Motor neuron (in vitro differentiated cells): ENCODE data around the gene MYOM3. TPM values are rescaled to one million over a fixed set of nuclear protein-coding genes. Genes with fewer than 3 reads are reported as not detected.

Experiments
- ATAC-seq, 8 experiments: fragments of 200-7000 bp; cut with Tn5 transposase; replicated peaks in 6 of 8; 2 replicates each; pipeline ENCODE4 v1.8.0; 2021; ENCODE audit warnings: mild to moderate bottlenecking in 8 of 8, moderate library complexity in 8 of 8
- H3K27ac ChIP-seq, 2 donors: fragments of 250-450 bp; sonication (Bioruptor Pico); 2 replicates each; pipeline ENCODE4 v1.9.0; 2021; ENCODE audit warnings: antibody characterized with exemption in 2 of 2, mild to moderate bottlenecking in 2 of 2, moderate library complexity in 1 of 2
- H3K4me1 ChIP-seq, 2 donors: fragments of 250-450 bp; sonication (Bioruptor Pico); replicated peaks in 1 of 2; 2 replicates each; pipeline ENCODE4 v1.6.1; 2021; ENCODE audit warnings: antibody characterized with exemption in 2 of 2, mild to moderate bottlenecking in 2 of 2, moderate library complexity in 1 of 2
- H3K4me3 ChIP-seq, 5 donors: fragments of 250-450 bp; sonication (Bioruptor Pico); 2 replicates each; pipeline ENCODE4 v1.9.0; 2021; ENCODE audit warnings: antibody characterized with exemption in 5 of 5, mild to moderate bottlenecking in 5 of 5, moderate library complexity in 4 of 5
- WGBS, 10 experiments: fragments of 450-650 bp; shearing (Covaris generic); methylation state at CpG; one replicate each; pipeline ENCODE4 v1.0.0; 2022; 5-methylcytosine and 5-hydroxymethylcytosine counted together
- in situ Hi-C, 9 experiments: fragments of 400-800 bp; cut with MboI; loops; one replicate each; pipeline ENCODE4 v1.15.0; 2021; ENCODE audit warnings: low sequenced_read_pairs in 9 of 9, low pct_unique_long_range_greater_than_20kb in 2 of 9; ENCODE audit not compliant: unreplicated experiment in 9 of 9
- total RNA-seq, 8 experiments: library from RNA; unstranded; fragments of 300-600 nt; gene quantifications; 2 replicates each; pipeline versions ENCODE4 v1.2.3 to v1.2.4, GENCODE V29; 2022

Gene MYOM3
- total RNA-seq = 1 to 10 TPM in 1 of 8 experiments, under 1 TPM in 7; 0.05 to 1.2 (median 0.28) TPM

DNA sequence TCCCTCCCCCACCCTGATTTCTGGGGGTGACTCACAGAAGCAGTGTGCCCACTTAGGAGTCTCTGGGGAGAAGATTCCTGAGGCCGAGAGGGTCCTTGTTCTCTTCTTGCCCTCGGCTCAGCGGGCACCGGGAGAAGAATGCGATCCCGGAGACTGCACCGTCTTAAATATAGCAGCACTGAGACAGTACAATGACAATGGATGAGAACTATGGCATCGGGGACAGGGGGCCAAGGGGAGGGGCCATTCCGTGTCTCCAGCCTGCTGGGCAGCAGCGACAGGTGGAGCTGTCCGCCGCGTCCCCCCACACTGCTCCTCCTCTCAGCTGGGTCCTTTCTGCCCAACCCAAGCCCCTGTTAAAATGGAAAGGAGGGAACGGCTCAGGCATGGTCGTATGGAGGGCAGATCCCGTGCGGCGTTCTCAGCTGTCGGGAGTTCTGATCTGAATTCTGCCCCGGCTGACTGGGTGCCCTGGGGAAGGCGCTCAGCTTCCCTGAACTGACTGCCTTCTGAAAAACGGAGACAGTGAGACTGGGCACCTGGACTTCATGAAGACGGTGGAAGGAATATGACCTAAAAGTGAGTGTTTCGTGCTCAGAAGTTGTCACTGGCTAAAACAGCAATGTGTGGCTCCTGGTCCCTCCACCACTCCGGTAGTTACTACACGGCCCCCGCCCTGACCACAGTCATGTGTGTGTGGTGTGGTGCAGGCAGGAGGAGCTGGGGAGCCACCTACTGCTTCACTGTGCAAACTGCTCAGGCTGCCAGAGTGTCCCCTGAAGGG, at the start of gene MYOM3:
Gene MYOM3 (minus strand): TSS at position 140 of the 784 bp plus-strand sequence. CDS start 3,499 bp downstream, outside the sequence.
- 0 to 74% (median 18%) methylated on average over 1 to 17 of the region's 27 CpGs; no CpG with 5 or more reads in 2 of the 10 experiments for WGBS, 10 experiments
- Histone ChIP-seq H3K27ac (no peak within 1 kb of the TSS), H3K4me3 (peak within 1 kb of the TSS in 3 of 5 donors; percentile 3 to 21 (median 13)), H3K4me1 (peaks cover 0 to 26% of the 10 kb centered on the region in 2 donors)
- in situ Hi-C loops = no loop called here
- ATAC-seq = peak; percentile 82 to 98 (median 96)

DNA sequence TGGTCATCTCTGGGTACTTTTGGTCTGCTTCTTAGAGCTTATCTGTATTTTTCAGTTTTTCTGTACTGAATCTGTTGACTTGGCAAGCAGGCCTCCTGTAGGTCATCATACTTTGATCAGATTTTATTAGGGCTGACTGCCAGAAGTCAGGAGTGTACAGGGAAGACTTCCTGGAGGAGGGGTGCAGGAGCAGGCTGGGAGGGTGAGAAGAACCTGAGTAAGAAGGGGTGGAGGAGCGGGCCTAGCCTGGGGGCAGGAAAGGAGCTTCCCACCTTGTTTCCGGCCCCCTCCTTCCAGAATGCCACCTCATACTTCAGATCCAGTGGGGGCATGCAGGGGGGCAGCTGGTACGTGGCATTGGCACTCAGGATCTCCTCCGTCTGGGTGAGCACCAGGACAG, 49.3 kb upstream of the MYOM3 start:
- in situ Hi-C loops = no loop called here
- H3K27ac ChIP-seq = no peak overlapping the region
- no peak for ATAC-seq
- WGBS, 10 experiments = 33 to 94% (median 79%) methylated on average over 1 to 4 of the region's 4 CpGs; no CpG with 5 or more reads in 5 of the 10 experiments
- H3K4me3 ChIP-seq = no peak overlapping the region
- H3K4me1 ChIP-seq = no peaks in the 10 kb centered on the region

DNA sequence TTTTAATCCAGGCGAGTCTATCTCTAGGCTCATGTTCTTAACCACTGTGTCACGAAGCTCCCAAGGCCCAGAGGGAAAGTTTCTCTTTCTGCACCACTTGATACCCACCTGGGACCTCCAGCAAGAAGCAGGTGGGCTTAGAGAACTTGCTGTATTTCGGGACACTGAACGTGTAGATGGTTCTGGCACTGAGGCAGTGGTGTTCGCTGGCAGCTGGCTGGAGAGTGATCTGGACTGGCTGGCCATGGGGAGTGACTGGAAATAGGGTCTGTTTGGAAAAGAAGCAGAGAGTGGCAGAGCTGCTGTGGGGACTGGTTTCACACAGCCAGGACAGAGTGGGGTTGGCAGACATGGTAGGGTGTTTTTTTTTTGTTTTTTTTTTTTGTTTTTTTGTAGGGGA, 47.4 kb upstream of the MYOM3 start:
- 20 to 75% (median 67%) methylated on average over 1 to 5 of the region's 5 CpGs; no CpG with 5 or more reads in 4 of the 10 experiments for WGBS, 10 experiments
- Histone ChIP-seq H3K4me1 (no peaks in the 10 kb centered on the region), H3K27ac (no peak overlapping the region), H3K4me3 (no peak overlapping the region)
- ATAC-seq = no peak
- in situ Hi-C loops = no loop called here

GRCh38 chr1:24157918-24158481, 46.1 kb upstream of the MYOM3 start:
- no peaks in the 10 kb centered on the region for H3K4me1 ChIP-seq
- in situ Hi-C loops = no loop called here
- H3K27ac ChIP-seq = no peak overlapping the region
- ATAC-seq = peak in 1 of 8 experiments; percentile 68
- no peak overlapping the region for H3K4me3 ChIP-seq
- WGBS, 10 experiments = 20 to 92% (median 66%) methylated on average over 1 to 5 of the region's 6 CpGs; no CpG with 5 or more reads in 4 of the 10 experiments

- Histone ChIP-seq H3K27ac (no peak overlapping the region), H3K4me1 (no peaks in the 10 kb centered on the region), H3K4me3 (no peak overlapping the region)
- ATAC-seq = no peak
- 73 to 94% (median 82%) methylated on average over 3 to 11 of the region's 18 CpGs; no CpG with 5 or more reads in 6 of the 10 experiments for WGBS, 10 experiments
- in situ Hi-C loops = no loop called here
Observed at GRCh38 chr1:24156542-24157260, 44.8 kb upstream of the MYOM3 start.

- Histone ChIP-seq H3K4me3 (no peak overlapping the region), H3K4me1 (peaks cover 0 to 5% of the 10 kb centered on the region in 2 donors), H3K27ac (no peak overlapping the region)
- WGBS, 10 experiments = 44 to 91% (median 67%) methylated on average over 1 to 9 of the region's 11 CpGs; no CpG with 5 or more reads in 3 of the 10 experiments
- no peak for ATAC-seq
- in situ Hi-C loops = no loop called here
Observed at GRCh38 chr1:24155011-24155782, 43.3 kb upstream of the MYOM3 start.

- Histone ChIP-seq H3K4me1 (peaks cover 0 to 5% of the 10 kb centered on the region in 2 donors), H3K4me3 (no peak overlapping the region), H3K27ac (no peak overlapping the region)
- 53 to 79% (median 65%) methylated on average over 2 to 8 of the region's 8 CpGs for WGBS, 10 experiments
- no peak for ATAC-seq
- in situ Hi-C loops = no loop called here
Observed at GRCh38 chr1:24154215-24154614, 42.3 kb upstream of the MYOM3 start.

DNA sequence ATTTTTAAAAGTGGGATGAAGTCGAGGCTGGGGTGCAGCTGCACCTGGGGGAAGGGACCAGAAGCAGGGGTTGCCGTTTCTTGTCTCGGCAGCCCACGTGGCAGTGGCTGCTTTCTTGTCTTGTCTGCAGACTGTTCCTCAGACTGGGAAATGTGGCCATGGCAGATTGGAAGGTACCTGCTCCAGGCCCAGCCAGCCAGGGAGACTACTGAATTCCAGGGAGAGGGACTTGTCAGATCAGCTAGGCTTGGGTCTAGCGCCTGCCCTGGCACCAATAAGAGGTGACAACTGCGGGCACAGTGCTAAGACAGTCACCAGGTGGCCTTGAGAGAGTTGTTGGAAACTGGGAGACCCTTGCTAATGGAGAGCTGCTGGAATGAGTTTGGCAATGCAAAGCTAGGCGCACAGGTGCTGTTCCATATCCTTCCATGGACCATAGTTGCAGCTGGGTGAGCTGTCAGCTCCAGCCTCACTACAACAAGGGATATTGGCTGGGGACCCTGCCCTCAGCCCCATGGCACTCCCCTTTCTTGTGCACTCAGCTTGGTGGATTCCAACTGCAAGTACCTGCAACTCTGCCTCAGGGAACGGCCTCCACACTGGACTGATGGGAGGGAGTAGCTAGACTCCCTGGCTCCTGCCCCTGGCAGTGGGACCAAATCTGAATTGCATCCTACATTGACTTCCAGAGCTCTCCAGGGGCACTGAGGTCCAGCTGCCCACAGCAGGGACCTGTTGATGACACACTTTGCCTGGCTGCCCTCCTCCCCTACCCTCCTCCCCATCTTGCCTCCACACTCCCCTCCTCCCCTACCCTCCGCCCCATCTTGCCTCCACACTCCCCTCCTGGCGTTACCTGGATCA, 40.9 kb upstream of the MYOM3 start:
- Histone ChIP-seq H3K4me1 (peaks cover 0 to 5% of the 10 kb centered on the region in 2 donors), H3K27ac (no peak overlapping the region), H3K4me3 (no peak overlapping the region)
- in situ Hi-C loops = no loop called here
- 0 to 100% (median 82%) methylated on average over 1 to 7 of the region's 10 CpGs; no CpG with 5 or more reads in 2 of the 10 experiments for WGBS, 10 experiments
- ATAC-seq = no peak

GRCh38 chr1:24151175-24151533, 39.2 kb upstream of the MYOM3 start:
- WGBS, 10 experiments = 10 to 100% (median 34%) methylated on average over 1 to 11 of the region's 12 CpGs
- ATAC-seq = no peak
- Histone ChIP-seq H3K4me1 (peaks cover 0 to 5% of the 10 kb centered on the region in 2 donors), H3K27ac (no peak overlapping the region), H3K4me3 (no peak overlapping the region)
- in situ Hi-C loops = no loop called here

- H3K27ac ChIP-seq = no peak overlapping the region
Observed at GRCh38 chr1:24150234-24151174, 38.6 kb upstream of the MYOM3 start.

DNA sequence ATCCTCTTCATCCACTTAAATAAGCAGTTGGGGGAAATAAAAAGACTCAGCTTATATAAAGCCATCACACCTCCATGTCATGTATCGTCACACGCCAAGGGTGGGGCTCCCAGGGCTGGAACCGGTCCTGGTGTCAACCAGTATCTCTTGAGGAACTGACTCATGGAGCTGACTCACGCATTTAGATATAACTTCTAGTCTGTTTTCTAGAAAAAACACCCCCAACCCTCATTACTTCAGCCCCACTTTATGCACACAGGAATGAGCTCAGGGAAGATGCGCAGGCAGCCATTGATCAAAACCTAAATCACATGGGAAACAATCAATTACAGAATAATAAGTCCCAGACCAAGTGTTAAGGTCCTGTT, 37.9 kb upstream of the MYOM3 start:
- in situ Hi-C loops = no loop called here
- no peak overlapping the region for H3K27ac ChIP-seq
- no peak overlapping the region for H3K4me3 ChIP-seq
- peak; percentile 9 to 89 (median 49) for ATAC-seq
- peaks cover 0 to 5% of the 10 kb centered on the region in 2 donors for H3K4me1 ChIP-seq
- 0 to 95% (median 83%) methylated on average over 1 to 5 of the region's 5 CpGs; no CpG with 5 or more reads in 1 of the 10 experiments for WGBS, 10 experiments

More at GRCh38 chr1:24150234-24151174, 38.6 kb upstream of the MYOM3 start:
- in situ Hi-C loops = no loop called here
- Histone ChIP-seq H3K4me1 (peaks cover 0 to 5% of the 10 kb centered on the region in 2 donors), H3K4me3 (peak overlapping the region in 3 of 5 donors; percentile 6 to 25 (median 11))
- WGBS, 10 experiments = 3 to 48% (median 24%) methylated on average over 4 to 32 of the region's 36 CpGs; no CpG with 5 or more reads in 1 of the 10 experiments
- ATAC-seq = peak; percentile 85 to 98 (median 88)
